22Rv1 (cell line): Measurements from ENCODE around the gene LSM14A.
"Not testable (repeated sequence)": the region's sequence is repeated elsewhere in the genome, so short reads cannot be mapped to it uniquely, and the experiment has no call there.

Experiments used
- CTCF ChIP-seq: fragments of 450-650 bp; IDR thresholded peaks from 2 replicates; pipeline ENCODE4 v1.5.1; 2017; ENCODE audit warnings: mild to moderate bottlenecking
- ZFX ChIP-seq: fragments of 450-650 bp; IDR thresholded peaks from 2 replicates; pipeline ENCODE4 v1.6.1; 2017; ENCODE audit warnings: antibody characterized with exemption, borderline replicate concordance

- not testable (repeated sequence) for TF ChIP-seq CTCF, ZFX
These were observed 81.4 kb downstream of the LSM14A start for GRCh38 chr19:34253681-34254045.
